Parathyroid adenoma (tissue), 2 donors: ENCODE data around the gene AMOTL1.
"Not testable (repeated sequence)": the region's sequence is repeated elsewhere in the genome, so short reads cannot be mapped to it uniquely, and the experiment has no call there.

Source experiments
- H2AFZ ChIP-seq: fragments of 300-600 bp; sonication (generic); one replicate; pipeline ENCODE4 v1.7.0; 2017; ENCODE audit warnings: antibody characterized with exemption, mild to moderate bottlenecking
- H3K27ac ChIP-seq: fragments of 300-600 bp; sonication (generic); one replicate; pipeline ENCODE4 v1.7.0; 2017
- H3K27me3 ChIP-seq: fragments of 300-600 bp; sonication (generic); one replicate; pipeline ENCODE4 v1.7.0; 2017; ENCODE audit warnings: low read length; ENCODE audit not compliant: control insufficient read depth, insufficient read depth
- H3K36me3 ChIP-seq: fragments of 300-600 bp; sonication (generic); one replicate; pipeline ENCODE4 v1.7.0; 2017; ENCODE audit warnings: low read length; ENCODE audit not compliant: control insufficient read depth, insufficient read depth
- H3K4me1 ChIP-seq: fragments of 300-600 bp; sonication (generic); one replicate; pipeline ENCODE4 v1.7.0; 2017; ENCODE audit warnings: control low read depth
- H3K4me2 ChIP-seq: fragments of 300-600 bp; sonication (generic); one replicate; pipeline ENCODE4 v1.7.0; 2017; ENCODE audit warnings: low read length
- H3K4me3 ChIP-seq: fragments of 300-600 bp; sonication (generic); one replicate; pipeline ENCODE4 v1.7.0; 2017; ENCODE audit warnings: low read depth, low read length
- H3K79me2 ChIP-seq: fragments of 300-600 bp; sonication (generic); one replicate; pipeline ENCODE4 v1.7.0; 2017; ENCODE audit warnings: control low read depth
- H3K9ac ChIP-seq: fragments of 300-600 bp; sonication (generic); one replicate; pipeline ENCODE4 v1.7.0; 2017; ENCODE audit warnings: mild to moderate bottlenecking
- H3K9me3 ChIP-seq: fragments of 300-600 bp; sonication (generic); one replicate; pipeline ENCODE4 v1.7.0; 2017; ENCODE audit warnings: low read length; ENCODE audit not compliant: control insufficient read depth
- TF ChIP-seq, protein P1 (sequence below): fragments of 300-600 bp; sonication (generic); IDR thresholded peaks from one replicate; pipeline ENCODE4 v1.7.0; 2017; ENCODE audit warnings: antibody characterized with exemption, mild to moderate bottlenecking
- donor health status: primary hyperparathyroidism.

The AMOTL1 gene

DNA sequence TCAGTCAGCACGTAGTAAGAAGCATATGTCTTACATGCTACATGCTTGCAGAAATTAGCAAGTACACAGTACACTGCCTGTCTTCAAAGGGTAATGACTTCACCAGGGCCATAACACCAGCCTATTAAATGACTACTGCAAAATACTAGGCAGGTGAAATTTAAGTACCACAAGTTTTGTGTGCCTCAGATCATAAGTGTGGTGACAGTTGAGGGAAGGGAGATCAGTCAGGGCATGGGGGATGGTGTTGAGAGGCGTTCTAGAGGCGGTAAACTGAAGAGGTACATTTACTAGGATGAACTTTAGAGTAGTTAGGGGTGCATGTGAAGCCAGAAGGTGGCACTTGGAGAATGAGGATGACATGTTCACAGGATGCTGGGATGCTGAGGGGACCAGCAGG, 22.0 kb downstream of the AMOTL1 start:
- Histone ChIP-seq H3K27me3 (no peaks in the 10 kb centered on the region), H3K27ac (no peak overlapping the region), H3K4me1 (peaks cover 8% of the 10 kb centered on the region)

DNA sequence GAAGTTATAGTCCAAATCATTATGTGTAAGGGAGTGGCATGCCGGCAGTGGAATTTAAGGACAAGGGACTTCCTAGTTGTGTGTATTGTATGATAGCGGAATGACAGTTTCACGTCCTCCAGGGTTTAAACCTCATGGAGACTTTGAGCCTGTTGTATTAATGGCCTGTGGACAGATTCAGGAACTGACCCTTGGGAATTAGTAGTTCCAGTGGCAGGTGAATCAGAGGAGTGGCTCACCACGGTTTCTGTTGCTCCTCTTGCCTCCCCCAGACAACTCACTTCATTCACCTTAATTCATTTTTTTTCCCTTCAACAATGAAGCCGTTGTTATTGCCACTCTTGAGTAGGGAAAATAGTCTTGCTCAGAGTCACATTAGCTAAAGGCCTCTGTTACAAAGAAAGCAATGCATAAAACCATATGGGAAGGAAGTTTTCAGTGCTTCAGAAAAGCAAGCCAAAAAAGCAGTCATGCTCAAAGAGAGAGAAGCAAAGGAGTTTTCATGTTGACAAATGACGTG, 22.6 kb downstream of the AMOTL1 start:
- Histone ChIP-seq H3K4me3 (no peak overlapping the region), H3K9ac (no peak overlapping the region), H3K79me2 (peaks cover 4% of the 10 kb centered on the region), H3K4me1 (peaks cover 8% of the 10 kb centered on the region), H3K36me3 (no peaks in the 10 kb centered on the region), H3K27me3 (no peaks in the 10 kb centered on the region), H3K9me3 (no peaks in the 10 kb centered on the region), H2AFZ (no peak overlapping the region), H3K27ac (no peak overlapping the region), H3K4me2 (no peak overlapping the region)
- TF ChIP-seq, protein P1, sequence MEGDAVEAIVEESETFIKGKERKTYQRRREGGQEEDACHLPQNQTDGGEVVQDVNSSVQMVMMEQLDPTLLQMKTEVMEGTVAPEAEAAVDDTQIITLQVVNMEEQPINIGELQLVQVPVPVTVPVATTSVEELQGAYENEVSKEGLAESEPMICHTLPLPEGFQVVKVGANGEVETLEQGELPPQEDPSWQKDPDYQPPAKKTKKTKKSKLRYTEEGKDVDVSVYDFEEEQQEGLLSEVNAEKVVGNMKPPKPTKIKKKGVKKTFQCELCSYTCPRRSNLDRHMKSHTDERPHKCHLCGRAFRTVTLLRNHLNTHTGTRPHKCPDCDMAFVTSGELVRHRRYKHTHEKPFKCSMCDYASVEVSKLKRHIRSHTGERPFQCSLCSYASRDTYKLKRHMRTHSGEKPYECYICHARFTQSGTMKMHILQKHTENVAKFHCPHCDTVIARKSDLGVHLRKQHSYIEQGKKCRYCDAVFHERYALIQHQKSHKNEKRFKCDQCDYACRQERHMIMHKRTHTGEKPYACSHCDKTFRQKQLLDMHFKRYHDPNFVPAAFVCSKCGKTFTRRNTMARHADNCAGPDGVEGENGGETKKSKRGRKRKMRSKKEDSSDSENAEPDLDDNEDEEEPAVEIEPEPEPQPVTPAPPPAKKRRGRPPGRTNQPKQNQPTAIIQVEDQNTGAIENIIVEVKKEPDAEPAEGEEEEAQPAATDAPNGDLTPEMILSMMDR = no peak

More for the DNA sequence above, 22.0 kb downstream of the AMOTL1 start:
- Histone ChIP-seq H3K9ac (no peak overlapping the region), H2AFZ (no peak overlapping the region), H3K9me3 (no peaks in the 10 kb centered on the region), H3K79me2 (peaks cover 8% of the 10 kb centered on the region), H3K36me3 (no peaks in the 10 kb centered on the region), H3K4me3 (no peak overlapping the region), H3K4me2 (no peak overlapping the region)
- TF ChIP-seq, protein P1 = no peak

DNA sequence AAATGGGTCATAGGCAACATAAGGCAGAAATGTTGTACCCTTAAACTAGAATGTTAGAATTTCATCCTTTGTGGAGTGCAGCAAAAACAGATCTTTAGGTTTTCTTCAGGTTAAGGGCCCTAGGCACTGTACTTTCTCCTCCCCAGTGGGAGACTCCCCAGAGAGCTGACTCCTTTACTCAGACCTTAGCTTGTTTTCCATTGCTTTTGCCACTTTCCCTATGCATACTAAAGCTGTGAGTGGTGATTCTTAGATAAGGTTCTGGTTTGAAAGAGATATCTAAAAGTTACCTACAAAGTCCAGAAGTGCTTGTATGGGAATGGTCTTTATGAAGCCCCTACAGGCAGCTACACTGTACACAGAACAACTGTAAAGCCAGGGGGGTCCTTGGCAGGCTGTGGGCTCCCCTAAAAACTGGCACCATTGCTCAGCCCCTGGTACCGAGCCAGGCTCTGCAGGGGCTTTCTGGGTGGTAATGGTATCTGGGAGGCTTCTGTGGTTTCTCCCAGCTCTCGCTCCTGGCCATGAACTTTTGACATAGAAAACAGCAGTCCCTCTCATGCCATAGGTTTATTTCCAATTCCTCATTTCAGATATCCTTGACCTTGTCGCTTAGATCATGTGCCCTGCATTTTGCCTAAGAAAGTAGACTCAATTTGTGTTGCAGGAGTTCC, 23.2 kb downstream of the AMOTL1 start:
- no peak overlapping the region for H3K4me3 ChIP-seq
- no peaks in the 10 kb centered on the region for H3K27me3 ChIP-seq
- TF ChIP-seq, protein P1 = no peak
- peaks cover 3% of the 10 kb centered on the region for H3K79me2 ChIP-seq
- no peaks in the 10 kb centered on the region for H3K9me3 ChIP-seq
- H2AFZ ChIP-seq = no peak overlapping the region
- H3K9ac ChIP-seq = no peak overlapping the region
- peaks cover 8% of the 10 kb centered on the region for H3K4me1 ChIP-seq
- no peak overlapping the region for H3K27ac ChIP-seq
- H3K4me2 ChIP-seq = no peak overlapping the region
- H3K36me3 ChIP-seq = no peaks in the 10 kb centered on the region

DNA sequence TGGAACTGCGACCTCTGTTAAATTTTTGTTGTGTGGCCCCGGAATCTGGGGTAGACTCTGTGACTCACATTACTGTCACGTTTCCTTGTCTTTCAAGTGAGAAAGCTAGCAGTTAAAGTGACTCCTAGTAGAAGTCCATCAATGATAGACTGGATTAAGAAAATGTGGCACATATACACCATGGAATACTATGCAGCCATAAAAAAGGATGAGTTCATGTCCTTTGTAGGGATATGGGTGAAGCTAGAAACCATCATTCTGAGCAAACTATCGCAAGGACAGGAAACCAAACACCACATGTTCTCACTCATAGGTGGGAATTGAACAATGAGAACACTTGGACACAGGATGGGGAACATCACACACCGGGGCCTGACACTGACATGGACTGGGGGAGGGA, 23.8 kb downstream of the AMOTL1 start:
- H3K27ac ChIP-seq, H3K9ac ChIP-seq, H3K27me3 ChIP-seq, H2AFZ ChIP-seq, H3K79me2 ChIP-seq, H3K4me2 ChIP-seq, H3K9me3 ChIP-seq, H3K36me3 ChIP-seq, H3K4me1 ChIP-seq, H3K4me3 ChIP-seq: not testable (repeated sequence)

DNA sequence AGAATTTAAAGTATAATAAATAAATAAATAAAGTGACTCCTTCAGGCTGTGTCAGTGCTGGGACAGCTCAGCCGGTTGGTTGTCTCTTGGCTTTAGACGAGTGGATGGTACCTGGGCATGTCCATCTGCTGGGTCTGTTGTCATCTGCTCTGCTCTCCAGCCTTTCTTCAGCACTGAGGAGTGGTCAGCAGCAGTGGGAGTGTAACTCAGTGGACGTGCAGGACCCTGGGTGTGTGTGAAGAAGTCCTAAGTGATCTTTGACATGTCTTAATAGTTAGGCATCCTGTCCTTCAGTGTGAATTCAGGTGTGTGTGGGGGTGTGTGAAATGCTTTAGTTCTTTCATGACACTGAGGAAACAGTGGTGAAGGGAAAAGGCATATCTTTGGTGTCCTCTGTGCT, 24.3 kb downstream of the AMOTL1 start:
- Histone ChIP-seq H3K36me3 (no peaks in the 10 kb centered on the region), H3K27me3 (no peaks in the 10 kb centered on the region), H3K4me2 (no peak overlapping the region), H3K9ac (no peak overlapping the region), H3K27ac (no peak overlapping the region), H3K4me3 (no peak overlapping the region), H3K4me1 (peaks cover 8% of the 10 kb centered on the region), H3K9me3 (no peaks in the 10 kb centered on the region), H2AFZ (no peak overlapping the region), H3K79me2 (no peaks in the 10 kb centered on the region)
- TF ChIP-seq, protein P1 = no peak
